ENCODE measurements around the gene PEAK1.
"Not testable (repeated sequence)": the region's sequence is repeated elsewhere in the genome, so short reads cannot be mapped to it uniquely, and the experiment has no call there.

Gene PEAK1

DNA sequence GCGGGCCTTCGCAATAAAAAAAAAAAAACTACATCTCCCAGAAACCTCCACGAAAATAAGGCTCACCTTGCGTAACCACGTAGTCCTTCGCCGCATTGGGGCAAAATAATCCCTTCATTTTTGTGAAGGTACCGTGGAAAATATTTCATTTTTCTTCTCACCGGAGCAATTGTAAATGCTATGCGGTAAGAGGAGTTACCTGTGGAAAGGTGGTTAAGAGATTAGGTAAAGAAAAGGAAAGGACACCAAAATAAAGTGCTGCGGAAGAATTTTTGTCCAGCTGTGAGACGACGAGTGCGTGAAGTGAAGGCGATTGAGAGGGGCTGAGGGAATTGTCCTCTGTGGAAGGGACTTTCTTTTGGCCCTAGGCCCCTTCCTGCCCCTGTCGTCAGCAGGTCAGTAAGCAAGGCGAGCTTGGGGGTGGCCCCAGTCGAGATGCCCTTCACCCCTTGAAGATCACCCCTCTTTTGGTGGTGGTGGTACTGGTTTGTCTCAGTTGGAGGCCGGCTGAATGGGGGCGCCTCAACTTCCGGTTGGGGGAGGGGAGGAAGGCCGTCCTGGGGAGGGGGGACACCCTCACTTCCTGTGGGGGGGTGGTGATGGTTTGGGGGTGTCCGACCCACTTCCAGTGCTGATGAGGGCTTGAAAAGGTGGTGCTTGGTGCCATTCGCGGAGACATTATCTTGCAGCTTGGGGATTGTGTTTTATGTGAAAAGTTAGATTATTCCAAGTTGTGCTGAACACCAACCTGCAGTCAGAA is 886 bp upstream of the PEAK1 start, which contains the start of gene HMG20A:
HMG20A (plus strand) TSS at position 279 of the 760 bp plus-strand sequence. CDS start 37,520 bp downstream, outside the sequence.
- peak; percentile 67 for DNase-seq

DNA sequence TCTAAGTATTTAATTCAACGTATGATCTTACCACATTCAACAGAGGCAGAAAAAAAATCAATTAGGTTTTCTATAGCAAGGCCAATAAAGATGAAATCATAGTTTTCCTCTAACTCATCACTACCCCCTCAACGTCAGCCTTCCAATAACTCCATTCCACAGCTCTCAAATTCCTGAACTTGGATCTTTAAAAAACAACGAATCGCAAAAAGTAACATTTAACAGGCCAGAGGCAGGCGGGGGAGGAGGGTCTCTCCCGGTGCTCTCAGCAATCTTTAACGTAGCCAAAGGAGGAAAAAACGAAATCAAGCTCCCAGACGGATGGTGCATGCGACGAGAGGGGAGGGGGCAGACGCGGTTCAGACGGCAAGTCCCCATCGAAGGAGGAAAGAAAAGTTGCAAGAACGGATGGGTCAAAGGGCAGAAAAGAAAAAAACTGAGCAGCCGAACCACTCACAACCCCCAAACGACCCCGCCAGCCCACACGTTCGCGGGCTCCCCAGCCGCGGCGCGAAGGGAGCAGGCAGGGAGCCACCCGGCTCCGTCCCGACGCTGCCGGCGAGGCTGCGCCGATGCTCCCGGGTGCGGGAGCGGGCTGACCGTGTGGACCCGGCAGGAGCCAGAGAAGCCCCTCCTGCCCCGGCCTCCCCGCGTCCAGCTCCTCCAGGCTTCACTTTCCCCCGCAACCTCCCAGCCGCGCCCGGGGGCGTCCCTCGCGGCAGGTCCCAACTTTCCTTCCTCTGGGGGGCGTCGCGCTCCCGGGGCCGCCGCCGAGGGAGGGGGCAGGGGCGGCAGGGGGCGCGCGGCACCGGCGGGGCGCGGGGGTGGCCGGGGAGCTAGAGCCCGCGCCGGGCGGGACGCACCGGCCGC is 703 bp downstream of the PEAK1 start:
- peak; percentile 20 for DNase-seq

DNA sequence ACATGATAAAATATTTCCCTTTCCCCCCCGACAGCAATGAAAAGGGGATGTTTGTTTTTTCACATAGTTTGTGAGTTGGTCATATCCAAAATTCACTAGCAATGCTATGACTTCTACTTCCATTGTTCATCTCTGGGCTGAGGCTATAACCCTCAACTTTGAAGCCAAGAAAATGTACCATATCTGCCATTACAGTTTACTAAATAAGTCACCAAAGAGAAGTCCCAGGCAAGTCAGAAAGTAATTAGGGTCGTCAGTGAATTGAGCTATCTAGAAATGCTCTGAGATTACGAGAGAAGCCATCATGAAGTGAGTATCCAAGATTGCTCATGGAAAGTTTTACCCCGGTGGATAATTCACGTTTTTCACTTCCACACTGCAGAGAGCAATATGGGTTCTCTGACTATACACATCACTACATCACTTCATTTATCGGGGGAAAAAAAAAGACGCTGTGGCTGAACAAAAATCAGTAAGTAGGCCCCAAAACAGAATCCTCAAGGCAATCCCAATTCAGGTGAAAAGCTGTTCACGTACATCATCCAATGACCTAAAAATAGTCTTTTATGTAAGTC is 1.4 kb downstream of the PEAK1 start:
- no peak for DNase-seq

DNA sequence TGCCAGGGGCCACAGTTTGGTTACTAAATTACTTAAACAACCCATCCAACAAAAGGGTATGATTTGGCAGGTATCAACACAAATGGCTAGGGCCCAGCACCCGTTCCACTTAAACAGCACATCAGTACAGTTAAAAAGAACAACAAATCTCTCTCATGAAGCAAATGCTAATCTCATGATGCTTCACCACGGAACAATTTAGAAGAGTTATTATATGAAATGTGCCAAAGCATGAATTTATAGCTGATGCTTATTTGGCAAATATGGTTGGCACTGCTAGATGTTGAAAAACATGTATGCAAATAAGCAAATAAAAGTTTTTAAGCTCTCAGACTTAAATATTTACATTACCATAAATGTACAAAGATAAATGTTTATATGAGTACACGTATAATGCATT is 2.3 kb downstream of the PEAK1 start:
- no peak for DNase-seq

DNA sequence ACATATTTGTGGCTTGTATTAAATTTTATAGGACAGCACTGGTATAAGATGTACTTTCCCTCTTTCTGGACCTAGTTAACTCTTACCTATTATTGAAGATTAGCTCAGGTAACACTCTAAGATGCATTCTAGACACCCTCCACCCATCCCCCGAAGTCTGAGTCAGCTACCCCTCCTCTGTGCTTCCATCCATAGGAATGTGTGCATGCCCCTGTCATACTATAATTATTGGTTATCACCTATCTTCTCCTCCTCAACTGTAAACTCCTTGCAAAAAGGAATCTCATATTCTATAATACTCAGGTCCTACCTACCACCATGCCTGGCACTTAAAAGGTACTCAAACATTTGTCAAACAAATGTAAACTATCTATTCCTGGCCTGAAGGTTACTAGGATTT is 3.0 kb downstream of the PEAK1 start:
- DNase-seq = no peak

DNA sequence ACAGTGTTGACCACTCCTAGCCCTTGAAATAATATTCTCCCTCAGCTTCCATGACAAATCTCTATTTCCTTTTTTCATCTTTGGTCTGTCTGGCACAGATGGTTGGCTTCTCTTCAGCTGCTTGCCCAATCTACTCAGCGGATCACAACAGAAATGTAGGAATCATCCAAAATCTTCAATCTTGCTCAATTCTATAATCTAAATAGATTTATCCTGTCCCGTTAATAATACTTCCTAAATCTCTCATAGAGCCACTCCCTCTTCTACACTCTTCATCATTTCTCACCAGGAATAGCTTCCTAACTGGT is 3.8 kb downstream of the PEAK1 start:
- no peak for DNase-seq

DNA sequence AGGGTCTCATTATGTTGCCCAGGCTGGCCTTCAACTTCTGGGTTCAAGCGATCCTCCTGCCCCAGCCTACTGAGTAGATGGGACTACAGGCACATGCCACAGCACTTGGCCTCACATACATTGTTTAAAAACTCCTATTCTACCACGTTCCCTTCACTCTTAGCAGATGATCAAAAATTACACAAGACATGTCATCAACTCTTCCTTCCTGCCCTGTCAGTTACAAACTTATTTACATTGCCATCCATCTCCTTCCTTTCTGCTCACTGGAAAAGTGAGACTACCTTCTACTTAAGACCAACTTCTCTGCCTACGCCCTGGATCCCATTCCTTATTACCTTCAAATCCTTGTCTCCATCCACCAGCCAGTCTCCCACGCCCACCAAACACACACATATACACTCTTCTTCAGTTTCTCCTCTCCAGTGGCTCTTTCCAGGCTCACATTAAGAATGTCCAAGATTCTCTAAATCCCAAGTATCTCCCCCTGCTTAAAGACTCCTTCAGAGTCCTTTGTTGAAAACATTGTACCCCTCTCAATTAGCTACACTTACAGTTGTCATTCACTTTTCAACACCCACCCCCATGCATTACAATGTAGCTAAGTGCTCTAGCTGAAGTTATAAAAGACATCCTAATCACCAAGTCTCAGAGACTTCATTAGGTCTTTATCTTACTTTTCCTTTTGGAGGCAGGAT is 4.3 kb downstream of the PEAK1 start:
- DNase-seq = no peak

DNA sequence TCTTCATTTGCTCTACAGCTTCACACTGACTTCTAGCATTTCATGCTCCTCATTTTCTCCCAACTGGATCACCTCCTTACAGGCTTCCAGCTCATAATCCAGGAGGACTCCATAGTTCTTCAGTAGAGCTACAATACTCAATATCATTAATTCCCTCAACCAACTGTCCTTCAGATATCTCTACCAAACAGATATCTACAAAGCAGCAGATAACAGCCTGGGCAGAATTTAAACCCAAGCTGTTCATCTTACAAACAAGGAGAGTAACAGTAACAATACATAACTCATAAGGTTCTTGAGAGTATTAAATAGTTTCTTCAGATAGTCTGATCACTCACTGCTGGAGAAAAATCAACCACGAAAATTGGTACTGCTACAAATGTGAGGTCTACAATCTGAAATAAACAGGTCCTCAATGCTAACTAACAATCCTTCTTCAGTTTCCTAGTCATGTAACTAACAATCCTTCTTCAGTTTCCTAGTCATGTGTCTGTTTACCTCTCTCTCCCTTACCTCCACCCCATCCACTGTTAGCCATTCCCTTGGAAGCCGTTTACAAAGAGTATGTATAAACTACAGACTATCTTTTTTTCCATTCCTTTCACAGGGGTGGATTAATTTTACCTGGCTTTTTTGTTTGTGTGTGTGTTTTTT is 5.0 kb downstream of the PEAK1 start:
- DNase-seq = no peak

DNA sequence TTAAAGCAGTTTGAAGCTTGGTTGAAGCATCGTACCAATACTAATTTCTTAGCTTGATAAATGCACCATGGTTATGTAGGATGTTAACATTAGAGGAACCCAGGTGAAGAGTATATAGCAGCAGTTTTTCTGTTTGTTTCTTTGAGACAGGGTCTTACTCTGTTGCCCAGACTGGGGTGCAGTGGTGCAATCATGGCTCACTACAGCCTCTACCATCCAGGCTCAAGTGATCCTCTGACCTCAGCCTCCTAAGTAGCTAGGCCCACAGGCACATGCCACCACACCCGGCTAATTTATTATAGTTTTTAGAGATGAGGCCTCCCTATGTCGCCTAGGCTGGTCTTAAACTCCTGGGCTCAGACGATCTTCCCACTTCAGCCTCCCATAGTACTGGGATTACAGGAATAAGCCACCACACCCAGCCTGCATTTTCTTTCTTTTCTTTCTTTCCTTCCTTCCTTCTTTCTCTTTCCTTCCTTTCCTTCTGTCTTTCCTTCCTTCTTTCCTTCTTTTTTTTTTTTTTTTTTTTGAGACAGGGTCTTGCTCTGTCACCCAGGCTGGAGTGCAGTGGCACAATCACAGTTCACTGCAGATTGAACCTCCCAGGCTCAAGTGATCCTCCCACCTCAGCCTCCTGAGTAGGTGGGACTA is 6.1 kb downstream of the PEAK1 start:
- DNase-seq = no peak

DNA sequence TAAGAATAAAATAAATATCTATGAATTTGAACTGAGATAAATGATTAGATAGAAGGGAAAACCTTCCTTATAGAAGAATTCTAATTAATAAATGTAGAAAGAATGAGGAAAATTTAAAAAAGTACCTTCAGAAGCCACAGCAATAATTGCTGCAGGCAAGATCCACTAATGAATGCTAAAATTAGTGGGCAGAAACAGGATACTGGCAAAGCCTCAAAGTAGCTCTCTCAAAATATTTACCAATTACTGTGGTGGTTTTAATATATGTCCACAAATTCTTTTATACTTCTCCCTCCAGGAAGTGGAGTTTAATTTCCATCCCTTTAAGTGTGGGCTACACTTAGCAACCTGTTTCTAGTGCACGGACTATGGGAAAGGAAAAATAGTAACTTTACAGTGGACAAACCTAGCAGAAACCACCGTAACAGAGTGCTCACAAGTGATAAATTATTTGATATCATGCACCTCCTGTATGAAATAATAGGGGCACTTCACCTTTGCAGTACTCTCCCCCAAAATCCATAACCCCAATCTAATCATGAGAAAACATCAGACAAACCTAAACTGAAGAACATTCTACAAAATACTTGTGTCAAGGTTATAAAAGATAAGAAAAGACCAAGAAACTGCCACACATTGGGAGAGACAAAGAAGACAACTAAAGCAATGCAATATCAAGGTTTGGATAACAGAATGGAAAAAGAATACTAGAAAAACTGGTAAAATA is 6.8 kb downstream of the PEAK1 start:
- DNase-seq = no peak

DNA sequence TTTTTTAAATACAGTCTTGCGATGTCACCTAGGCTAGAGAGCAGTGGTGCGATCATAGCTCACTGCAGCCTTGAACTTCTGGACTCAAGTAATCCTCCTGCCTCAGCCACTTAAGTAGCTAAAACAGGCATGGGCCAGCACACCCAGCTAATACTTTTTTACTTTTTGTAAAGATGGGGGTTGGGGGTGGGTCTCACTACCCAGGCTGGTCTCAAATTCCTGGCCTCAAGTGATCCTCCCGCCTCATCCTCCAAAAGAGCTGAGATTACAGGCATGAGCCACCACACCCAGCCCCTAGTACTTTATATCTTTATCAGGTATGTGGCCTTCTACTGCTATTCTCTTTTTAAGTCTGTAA is 8.3 kb downstream of the PEAK1 start:
- no peak for DNase-seq

DNA sequence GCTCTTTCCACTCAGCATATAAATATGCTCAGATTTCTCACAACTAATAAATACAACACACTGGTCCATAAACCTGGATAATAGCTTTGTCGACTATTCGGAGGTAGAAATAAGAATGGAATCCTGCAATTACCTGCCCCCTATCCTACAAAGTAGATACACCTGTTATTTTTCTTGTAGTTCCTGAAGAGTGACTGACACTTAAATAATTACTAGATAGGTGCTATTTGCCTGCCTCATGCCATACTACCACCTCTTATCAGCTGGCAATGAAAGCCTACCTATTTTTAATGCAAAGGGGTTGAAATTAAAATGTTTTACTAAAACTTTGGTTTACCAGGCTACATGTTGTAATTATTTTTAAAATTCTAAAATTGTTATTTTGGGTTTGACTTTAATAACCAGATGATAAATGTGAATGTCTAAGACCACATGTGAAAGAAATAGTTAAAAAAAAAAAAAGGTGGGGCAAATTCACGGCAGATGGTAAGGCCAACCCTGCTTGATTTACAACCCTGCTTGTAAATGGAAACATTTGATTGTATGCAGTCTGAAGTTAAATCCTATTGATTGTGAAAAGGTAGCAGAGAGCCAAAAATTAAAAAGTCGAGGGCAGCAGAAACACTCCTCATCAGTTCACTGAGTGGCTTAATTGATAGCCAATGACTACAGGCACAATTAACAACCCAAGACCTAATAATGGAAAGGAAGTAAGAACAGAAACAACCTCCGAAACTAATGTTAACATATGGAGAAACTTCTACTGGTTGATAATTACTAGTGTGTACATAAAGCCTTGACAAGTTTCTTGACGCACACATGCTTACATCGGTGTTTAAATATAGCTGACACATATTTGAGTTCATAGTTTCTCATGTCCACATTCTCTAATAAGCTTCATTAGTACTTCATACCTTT is 8.9 kb downstream of the PEAK1 start:
- no peak for DNase-seq

DNA sequence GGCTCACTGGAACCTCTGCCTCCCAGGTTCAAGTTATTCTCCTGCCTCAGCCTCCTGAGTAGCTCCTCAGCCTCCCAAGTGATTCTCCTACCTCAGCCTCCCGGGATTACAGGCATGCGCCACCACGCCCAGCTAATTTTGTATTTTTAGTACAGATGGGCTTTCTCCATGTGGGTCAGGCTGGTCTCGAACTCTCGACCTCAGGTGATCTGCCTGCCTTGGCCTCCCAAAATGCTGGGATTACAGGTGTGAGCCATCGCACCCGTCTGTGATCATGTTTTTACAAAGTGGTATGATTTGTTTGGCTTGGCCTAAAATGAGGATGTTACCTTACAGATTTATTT is 9.8 kb downstream of the PEAK1 start:
- not testable (repeated sequence) for DNase-seq

DNA sequence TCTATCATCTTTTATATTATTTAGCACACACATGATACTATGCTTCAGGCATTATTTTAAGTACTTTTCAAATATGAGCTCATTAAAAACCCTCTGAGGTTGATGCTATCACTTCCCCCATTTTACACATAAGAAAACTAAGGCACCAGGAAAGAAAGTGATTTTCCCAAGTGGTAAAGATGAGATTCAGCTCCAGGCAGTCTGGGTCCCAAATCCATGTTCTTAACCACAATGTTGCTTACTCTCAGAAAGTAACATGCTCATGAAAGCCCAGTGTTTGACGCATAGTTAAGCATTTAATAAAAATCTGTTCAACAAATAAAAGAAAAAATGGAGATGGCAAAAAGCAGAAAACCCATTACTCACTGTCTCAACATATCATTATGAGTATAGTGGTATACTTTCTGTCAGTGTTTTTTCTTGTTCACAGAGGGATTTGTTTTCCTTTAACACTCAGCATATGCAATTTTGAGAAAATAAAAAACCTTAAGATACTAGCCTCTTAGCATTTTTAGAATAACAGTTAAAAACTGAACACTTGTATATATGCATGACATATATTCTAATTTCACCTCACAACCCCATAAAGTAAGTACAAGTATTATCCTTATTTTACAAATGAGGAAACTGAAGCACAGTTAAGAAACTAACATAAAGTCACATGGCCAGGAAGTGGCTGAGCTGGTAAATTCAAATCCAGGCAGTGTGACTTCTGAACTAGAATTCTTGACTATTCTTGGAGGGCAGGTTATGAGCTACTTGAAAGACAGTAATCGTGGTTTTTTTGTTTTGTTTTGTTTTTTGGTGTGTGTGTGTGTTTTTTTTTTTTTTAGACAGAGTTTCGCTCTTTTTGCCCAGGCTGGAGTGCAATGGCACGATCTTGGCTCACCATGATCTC is 10.4 kb downstream of the PEAK1 start:
- no peak for DNase-seq

DNA sequence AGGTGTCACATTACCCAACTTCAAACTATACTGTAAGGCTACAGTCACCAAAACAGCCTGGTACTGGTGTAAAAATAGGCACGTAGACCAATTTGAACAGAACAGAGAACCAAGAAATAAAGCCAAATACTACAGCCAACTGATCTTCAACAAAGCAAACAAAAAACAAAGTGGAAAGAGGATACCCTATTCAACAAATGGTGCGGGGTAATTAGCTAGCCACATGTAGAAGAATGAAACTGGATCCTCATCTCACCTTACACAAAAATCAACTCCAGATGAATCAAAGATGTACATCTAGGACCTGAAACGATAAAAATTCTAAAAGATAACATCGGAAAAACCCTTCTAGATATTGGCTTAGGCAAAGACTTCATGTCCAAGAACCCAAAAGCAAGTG is 13.1 kb downstream of the PEAK1 start:
- DNase-seq = no peak

DNA sequence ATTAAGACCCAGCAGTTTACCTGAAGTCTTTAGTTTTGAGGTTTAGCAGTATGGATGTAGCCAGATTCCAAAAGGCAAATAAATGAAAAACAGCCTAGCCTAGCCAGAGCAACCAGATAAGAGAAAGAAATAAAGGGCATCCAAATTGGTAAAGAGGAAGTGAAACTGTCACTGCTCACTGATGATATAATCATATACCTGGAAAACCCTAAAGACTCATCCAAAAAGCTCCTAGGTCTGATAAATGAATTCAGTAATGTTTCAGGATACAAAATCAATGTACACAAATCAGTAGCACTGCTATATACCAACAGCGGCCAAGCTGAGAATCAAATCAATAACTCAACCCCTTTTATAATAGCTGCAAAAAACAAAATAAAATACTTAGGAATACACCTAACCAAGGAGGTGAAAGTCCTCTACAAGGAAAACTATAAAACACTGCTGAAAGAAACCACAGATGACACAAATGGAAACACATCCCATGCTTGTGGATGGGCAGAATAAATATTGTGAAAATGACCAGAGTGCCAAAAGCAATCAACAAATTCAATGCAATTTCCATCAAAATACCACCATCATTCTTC is 13.6 kb downstream of the PEAK1 start:
- not testable (repeated sequence) for DNase-seq

DNA sequence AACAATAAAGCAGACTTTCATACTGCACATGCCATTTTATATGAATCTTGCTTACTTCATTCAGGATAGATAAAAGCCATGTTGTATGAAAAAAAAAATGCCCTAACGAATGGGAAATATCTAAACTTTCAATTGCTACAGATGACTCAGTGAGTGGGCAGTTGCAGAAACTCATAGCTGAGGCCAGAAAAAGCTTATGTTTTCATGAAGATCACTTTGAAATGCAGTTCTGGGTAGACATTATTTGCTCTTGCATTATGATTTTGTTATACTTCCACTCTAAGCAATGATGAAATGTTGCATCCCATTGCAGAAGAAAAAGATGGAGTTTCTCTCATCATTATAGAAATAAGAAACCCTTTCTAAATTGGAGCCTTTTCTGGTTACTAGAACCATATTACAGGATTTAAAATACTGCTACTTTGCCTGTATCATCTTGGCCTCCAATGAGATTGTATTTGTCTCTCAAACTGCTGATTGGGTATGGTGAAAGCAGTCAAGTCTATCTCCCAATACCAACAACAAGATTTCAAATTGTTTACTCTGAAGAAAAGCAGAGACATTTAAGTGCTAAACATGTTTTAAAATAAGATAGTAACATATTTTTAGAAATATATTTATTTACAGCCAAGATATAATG is 17.0 kb downstream of the PEAK1 start:
- DNase-seq = no peak

DNA sequence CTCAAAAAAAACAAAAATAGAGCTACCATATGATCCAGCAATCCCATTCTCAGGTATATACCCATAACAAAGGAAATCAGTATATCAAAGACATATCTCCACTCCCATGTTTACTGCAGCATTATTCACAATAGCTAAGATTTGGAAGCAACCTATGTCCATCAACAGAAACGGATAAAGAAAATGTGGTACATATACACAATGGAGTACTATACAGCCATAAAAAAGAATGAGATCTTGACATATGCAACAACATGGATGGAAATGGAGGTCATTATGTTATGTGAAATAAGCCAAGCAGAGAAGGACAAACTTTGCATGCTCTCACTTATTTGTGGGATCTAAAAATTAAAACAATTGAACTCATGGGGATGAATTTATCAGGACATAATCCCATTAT is 19.6 kb downstream of the PEAK1 start:
- no peak for DNase-seq

DNA sequence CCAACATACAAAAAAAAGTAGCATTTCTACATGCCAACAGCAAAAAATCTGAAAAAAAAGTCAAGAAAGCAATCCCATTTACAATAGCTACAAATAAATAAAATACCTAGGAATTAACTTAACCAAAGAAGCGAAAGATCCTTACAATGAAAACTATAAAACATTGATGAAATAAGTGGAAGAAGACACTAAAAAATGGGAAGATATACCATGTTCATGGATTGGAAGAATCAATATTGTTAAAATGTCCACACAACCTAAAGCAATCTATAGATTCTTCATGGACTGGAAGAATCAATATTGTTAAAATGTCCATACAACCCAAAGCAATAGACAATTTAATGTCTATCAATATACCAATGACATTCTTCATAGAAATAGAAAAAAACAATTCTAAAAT is 21.0 kb downstream of the PEAK1 start:
- DNase-seq = no peak

Measured in CD4-positive, alpha-beta T cell treated with Interleukin-15 for 1 hour (primary cell).